Suprapubic skin (tissue), 4 donors: ENCODE measurements around the gene LRMDA. TPM values are rescaled to one million over a fixed set of nuclear protein-coding genes. Genes with fewer than 3 reads are reported as not detected.

ENCODE experiments used
- DNase-seq, 2 donors: peaks; one replicate each; pipeline ENCODE4 v3.0.0-alpha.2; 2019; ENCODE audit warnings: low spot score in 2 of 2
- H3K27ac ChIP-seq: fragments of 200-600 bp; sonication (generic); one replicate; pipeline ENCODE4 v1.5.1; 2019
- H3K27me3 ChIP-seq: fragments of 200-600 bp; sonication (generic); one replicate; pipeline ENCODE4 v1.5.1; 2019
- H3K36me3 ChIP-seq: fragments of 200-600 bp; sonication (generic); one replicate; pipeline ENCODE4 v1.5.1; 2019
- H3K4me1 ChIP-seq: fragments of 200-600 bp; sonication (generic); one replicate; pipeline ENCODE4 v1.5.1; 2019
- H3K4me3 ChIP-seq: fragments of 200-600 bp; sonication (generic); one replicate; pipeline ENCODE4 v1.5.1; 2019; ENCODE audit warnings: mild to moderate bottlenecking
- H3K9me3 ChIP-seq: fragments of 200-600 bp; sonication (generic); one replicate; pipeline ENCODE4 v1.5.1; 2019
- EP300 ChIP-seq: sonication (generic); formaldehyde crosslinking; IDR thresholded peaks from one replicate; pipeline ENCODE4 v1.6.1; 2017; ENCODE audit warnings: antibody characterized with exemption
- POLR2A ChIP-seq, 2 donors: fragments of 450-650 bp; IDR thresholded peaks; one replicate each; pipeline ENCODE4 v1.6.1; 2017; ENCODE audit warnings: antibody characterized with exemption in 2 of 2, mild to moderate bottlenecking in 2 of 2, moderate library complexity in 2 of 2
- POLR2AphosphoS5 ChIP-seq, 3 donors: sonication (generic); formaldehyde crosslinking; IDR thresholded peaks; one replicate each; pipeline ENCODE4 v1.6.1; 2017; ENCODE audit warnings: antibody characterized with exemption in 3 of 3
- WGBS: methylation state at CpG from one replicate; pipeline ENCODE4 v1.1.5; 2018; 5-methylcytosine and 5-hydroxymethylcytosine counted together
- total RNA-seq, 4 donors: library from RNA; depleted of rRNA; stranded (reverse); fragments of >200 nt; gene quantifications; one replicate each; pipeline ENCODE4 v1.1.0, GENCODE V29; 2016
- TF ChIP-seq, protein P1 (sequence below), 2 donors: fragments of 200-600 bp in 1 of 2; fragments of 450-650 bp in 1 of 2; sonication (generic) in 1 of 2; IDR thresholded peaks; one replicate each; pipeline ENCODE4 v1.5.1; 2016 to 2019; ENCODE audit warnings: antibody characterized with exemption in 2 of 2, mild to moderate bottlenecking in 1 of 2, moderate library complexity in 1 of 2

The LRMDA gene
- total RNA-seq, 4 donors from 2014 or later, result 0.10 to 2.9 (median 1.9) TPM; not detected in 1

- Histone ChIP-seq H3K27me3 (no peaks in the 10 kb centered on the region), H3K27ac (no peak overlapping the region), H3K36me3 (no peaks in the 10 kb centered on the region), H3K4me1 (no peaks in the 10 kb centered on the region), H3K9me3 (no peaks in the 10 kb centered on the region), H3K4me3 (no peak overlapping the region)
- DNase-seq, result no peak
- TF ChIP-seq EP300, result no peak
- TF ChIP-seq POLR2AphosphoS5 (IDR thresholded peaks at IDR 0.05), result no peak
- TF ChIP-seq, protein P1, sequence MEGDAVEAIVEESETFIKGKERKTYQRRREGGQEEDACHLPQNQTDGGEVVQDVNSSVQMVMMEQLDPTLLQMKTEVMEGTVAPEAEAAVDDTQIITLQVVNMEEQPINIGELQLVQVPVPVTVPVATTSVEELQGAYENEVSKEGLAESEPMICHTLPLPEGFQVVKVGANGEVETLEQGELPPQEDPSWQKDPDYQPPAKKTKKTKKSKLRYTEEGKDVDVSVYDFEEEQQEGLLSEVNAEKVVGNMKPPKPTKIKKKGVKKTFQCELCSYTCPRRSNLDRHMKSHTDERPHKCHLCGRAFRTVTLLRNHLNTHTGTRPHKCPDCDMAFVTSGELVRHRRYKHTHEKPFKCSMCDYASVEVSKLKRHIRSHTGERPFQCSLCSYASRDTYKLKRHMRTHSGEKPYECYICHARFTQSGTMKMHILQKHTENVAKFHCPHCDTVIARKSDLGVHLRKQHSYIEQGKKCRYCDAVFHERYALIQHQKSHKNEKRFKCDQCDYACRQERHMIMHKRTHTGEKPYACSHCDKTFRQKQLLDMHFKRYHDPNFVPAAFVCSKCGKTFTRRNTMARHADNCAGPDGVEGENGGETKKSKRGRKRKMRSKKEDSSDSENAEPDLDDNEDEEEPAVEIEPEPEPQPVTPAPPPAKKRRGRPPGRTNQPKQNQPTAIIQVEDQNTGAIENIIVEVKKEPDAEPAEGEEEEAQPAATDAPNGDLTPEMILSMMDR (IDR thresholded peaks at IDR 0.05), result no peak
- no peak for TF ChIP-seq POLR2A (IDR thresholded peaks at IDR 0.05)
Observed at GRCh38 chr10:75864717-75865116, 433.3 kb downstream of the LRMDA start.

DNA sequence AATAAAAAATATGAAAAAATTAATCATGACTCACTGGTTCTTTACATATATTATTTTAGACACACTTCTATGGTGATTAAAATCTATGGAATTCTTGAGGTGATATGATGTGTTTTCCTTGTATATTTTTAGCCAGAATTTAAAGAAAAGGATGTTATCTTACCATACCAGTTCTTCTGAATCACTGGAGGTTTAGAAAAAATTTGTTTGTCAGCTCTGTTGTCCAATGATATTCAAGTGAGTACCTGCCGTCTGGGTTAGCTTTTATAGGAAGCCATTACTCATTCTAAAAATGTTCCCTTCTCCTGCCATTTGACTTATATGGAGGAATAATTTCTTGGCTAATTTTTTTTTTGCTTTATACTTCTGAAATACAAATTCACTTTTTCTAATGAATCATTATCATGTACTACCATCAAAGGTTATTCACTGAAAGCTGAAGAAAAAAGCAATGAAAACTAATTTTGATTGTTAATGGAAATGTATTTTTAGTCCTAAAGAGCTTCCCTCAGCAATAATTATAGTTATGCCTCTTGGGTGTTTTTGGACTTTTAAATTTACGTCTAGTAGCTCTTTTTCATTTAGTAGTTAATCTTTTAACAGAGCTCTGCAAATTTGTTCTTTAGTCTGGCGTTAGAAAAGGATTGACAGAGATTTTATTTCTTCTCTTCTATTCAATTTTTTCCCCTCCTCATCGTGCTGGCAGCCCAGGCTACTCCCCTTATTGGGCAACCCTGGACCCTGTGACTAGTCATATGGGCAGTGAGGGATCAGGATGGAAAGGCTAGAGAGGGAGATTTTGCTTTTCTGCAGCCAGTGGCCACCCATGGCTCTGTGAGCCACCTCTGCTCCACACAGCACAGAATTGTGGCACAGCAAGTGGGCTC lies 434.2 kb downstream of the LRMDA start:
- no peak for TF ChIP-seq POLR2A (IDR thresholded peaks at IDR 0.05)
- no peak for TF ChIP-seq POLR2AphosphoS5 (IDR thresholded peaks at IDR 0.05)
- TF ChIP-seq, protein P1 (IDR thresholded peaks at IDR 0.05), result no peak
- TF ChIP-seq EP300, result no peak
- Histone ChIP-seq H3K4me3 (no peak overlapping the region), H3K36me3 (no peaks in the 10 kb centered on the region), H3K27me3 (no peaks in the 10 kb centered on the region), H3K9me3 (no peaks in the 10 kb centered on the region), H3K27ac (no peak overlapping the region), H3K4me1 (no peaks in the 10 kb centered on the region)
- 69% methylated on average over 4 of the region's 4 CpGs for WGBS
- no peak for DNase-seq

GRCh38 chr10:75866300-75866625 lies 434.8 kb downstream of the LRMDA start:
- H3K4me3 ChIP-seq, result no peak overlapping the region
- H3K9me3 ChIP-seq, result no peaks in the 10 kb centered on the region
- H3K27me3 ChIP-seq, result no peaks in the 10 kb centered on the region
- DNase-seq, result no peak
- H3K36me3 ChIP-seq, result no peaks in the 10 kb centered on the region
- WGBS, result 91% methylated on average over 2 of the region's 2 CpGs
- TF ChIP-seq, protein P1 (IDR thresholded peaks at IDR 0.05), result no peak
- TF ChIP-seq EP300, result no peak
- no peak for TF ChIP-seq POLR2A (IDR thresholded peaks at IDR 0.05)
- TF ChIP-seq POLR2AphosphoS5 (IDR thresholded peaks at IDR 0.05), result no peak
- H3K27ac ChIP-seq, result no peak overlapping the region
- H3K4me1 ChIP-seq, result no peaks in the 10 kb centered on the region

- no peak overlapping the region for H3K4me3 ChIP-seq
- 85% methylated on average over 4 of the region's 4 CpGs for WGBS
- TF ChIP-seq, protein P1 (IDR thresholded peaks at IDR 0.05), result no peak
- TF ChIP-seq POLR2A (IDR thresholded peaks at IDR 0.05) (no peak), POLR2AphosphoS5 (IDR thresholded peaks at IDR 0.05) (no peak), EP300 (no peak)
- DNase-seq, result no peak
- H3K36me3 ChIP-seq, result no peaks in the 10 kb centered on the region
- H3K27ac ChIP-seq, result no peak overlapping the region
- H3K4me1 ChIP-seq, result no peaks in the 10 kb centered on the region
- H3K27me3 ChIP-seq, result no peaks in the 10 kb centered on the region
- no peaks in the 10 kb centered on the region for H3K9me3 ChIP-seq
Observed at GRCh38 chr10:75866731-75867130, 435.3 kb downstream of the LRMDA start.

GRCh38 chr10:75868574-75868973 lies 437.1 kb downstream of the LRMDA start:
- DNase-seq, result no peak
- TF ChIP-seq EP300 (no peak), POLR2A (IDR thresholded peaks at IDR 0.05) (no peak), POLR2AphosphoS5 (IDR thresholded peaks at IDR 0.05) (no peak)
- TF ChIP-seq, protein P1 (IDR thresholded peaks at IDR 0.05), result no peak
- H3K27ac ChIP-seq, result no peak overlapping the region
- no peaks in the 10 kb centered on the region for H3K4me1 ChIP-seq
- no peaks in the 10 kb centered on the region for H3K36me3 ChIP-seq
- no peaks in the 10 kb centered on the region for H3K27me3 ChIP-seq
- WGBS, result 90% methylated on average over 5 of the region's 5 CpGs
- H3K9me3 ChIP-seq, result no peaks in the 10 kb centered on the region
- no peak overlapping the region for H3K4me3 ChIP-seq
